Endothelial cell of hepatic sinusoid (primary cell): ENCODE measurements around the gene NEO1.

Experiments used
- in situ Hi-C: cut with HindIII; loops from 2 replicates; pipeline ENCODE4 v1.10.0; 2017; ENCODE audit warnings: low sequenced_read_pairs

The NEO1 gene

DNA sequence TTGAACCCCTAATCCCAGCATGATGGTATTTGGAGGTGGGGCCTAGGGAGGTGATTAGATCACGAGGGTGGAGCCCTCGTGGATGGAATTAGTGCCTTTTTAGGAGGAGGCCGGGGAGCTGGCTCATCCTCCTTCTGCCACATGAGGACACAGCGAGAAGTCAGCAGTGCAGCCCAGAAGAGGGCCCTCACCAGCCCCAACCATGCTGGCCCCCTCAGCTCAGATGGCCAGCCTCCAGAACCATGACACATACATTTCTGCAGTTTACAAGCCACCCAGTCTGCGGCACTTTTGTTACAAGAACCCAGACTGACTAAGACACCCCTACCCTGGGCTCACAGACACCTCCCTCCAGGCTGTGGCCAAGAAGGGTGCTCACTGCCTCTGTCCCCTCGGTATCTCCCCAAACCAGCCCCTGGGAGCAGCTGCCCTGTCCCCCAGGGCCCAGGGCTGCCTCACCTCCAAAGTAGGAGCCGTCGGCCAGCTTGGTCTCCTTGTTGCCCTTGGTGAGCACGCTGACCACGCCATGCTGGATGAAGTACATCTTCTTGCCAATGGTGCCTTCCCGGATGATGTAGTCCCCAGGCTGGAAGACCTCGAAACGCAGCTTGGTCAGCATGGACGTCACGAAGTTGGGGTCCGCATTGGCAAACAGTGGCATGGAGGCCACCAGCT, 272.4 kb downstream of the NEO1 start:
- in situ Hi-C loops = no loop called here

DNA sequence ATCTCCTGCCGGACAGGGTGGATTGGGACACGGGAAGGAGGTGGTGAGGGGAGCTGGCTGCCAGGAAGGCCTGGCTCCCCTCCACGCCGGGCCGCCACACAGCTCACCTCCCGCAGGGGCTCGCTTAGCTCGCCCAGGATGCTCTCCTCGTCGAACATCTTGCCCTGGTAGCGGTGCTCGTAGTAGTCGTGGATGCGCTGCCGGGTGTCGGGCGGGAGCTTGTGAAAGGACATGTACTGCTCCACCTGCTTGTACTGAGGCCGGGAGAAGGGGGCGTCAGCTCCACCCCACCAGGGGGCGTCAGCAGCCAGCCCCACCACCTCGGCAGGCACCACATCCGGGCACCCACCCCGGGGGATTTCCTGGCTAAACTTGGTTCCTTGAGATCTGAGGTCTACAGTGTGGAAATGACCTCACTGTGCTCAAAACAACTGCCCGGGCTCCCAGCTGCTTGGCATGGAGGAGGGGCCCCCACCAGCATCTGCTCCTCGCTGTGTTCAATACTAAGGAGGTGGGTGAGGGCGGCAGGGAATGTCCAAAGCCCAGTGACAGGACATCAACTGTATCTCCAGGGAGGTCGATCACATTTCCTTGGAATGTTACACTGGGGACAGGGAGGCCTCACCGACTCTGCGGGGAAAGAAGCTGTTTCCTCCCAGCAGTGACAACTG, 273.1 kb downstream of the NEO1 start:
- in situ Hi-C loops = no loop called here

DNA sequence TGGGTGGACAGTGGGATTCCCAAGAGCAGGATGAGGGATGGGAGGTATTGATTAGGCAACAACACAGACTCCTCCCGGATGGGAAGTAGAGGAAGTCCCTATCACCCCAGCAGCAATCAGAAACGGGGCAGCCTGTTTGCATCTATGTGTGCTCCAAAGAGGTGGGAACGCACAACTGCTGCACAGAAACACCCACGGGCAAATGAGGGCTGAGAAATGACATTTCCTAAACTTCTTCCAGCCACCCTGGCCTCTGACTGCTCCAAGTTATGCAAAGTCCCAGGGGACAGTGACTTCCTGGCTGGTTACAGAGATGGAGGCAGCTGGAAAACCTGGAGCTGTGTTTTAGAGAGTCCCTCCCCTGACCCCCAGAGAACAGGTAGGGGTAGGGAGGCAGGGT, 273.9 kb downstream of the NEO1 start:
- in situ Hi-C loops = no loop called here

DNA sequence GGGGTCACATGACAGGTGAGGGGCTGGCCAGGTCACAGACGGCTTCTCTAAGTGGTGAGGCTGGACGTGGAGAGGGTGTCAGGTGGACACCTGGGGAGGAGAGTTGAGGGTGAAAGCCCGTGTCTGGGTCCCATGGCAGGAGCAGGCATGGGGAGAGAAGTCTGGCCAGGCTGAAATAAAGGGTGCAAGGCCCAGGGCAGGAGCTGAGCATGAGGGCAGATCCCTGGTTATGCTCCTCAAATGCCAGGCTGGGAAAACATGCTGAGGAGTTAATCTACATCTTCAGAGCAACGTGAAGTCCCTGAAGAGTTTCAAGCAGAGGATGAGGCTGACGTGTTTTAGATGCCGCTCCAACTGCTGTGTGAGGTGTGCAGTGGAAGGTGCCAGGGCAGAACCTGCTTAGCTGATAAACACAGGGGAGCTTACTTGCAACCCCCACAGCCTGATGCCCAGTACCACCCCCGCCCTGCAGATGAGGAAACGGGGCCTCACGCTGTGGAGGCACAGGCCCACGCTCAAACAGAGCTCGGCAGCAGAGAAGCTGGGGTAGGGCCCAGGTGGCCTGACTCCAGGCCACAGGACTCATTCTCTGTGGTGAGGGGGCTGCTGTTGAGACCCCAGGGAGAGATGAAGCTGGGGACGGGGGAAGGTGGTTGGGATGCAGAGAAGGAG, 276.0 kb downstream of the NEO1 start:
- in situ Hi-C loops = no loop called here

DNA sequence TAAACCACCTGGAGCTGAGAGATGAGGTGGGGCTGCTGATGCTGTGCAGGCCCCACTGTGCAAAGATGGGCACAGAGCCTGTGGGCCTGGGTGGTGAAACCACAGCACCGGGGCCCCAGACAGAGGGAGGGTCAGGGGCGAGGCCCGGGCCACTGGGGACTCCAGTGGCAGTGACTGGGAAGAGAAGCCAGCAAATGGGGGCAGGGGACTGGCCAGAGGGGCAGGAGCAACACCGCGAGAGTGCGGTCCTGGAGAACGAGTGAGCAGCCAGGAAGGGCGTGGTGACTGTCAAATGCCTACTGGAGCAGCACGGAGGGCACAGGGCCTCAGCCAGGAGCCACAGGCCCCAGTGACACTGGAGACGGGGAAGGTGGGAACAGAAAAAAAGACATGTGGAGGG, 276.7 kb downstream of the NEO1 start:
- in situ Hi-C loops = no loop called here

DNA sequence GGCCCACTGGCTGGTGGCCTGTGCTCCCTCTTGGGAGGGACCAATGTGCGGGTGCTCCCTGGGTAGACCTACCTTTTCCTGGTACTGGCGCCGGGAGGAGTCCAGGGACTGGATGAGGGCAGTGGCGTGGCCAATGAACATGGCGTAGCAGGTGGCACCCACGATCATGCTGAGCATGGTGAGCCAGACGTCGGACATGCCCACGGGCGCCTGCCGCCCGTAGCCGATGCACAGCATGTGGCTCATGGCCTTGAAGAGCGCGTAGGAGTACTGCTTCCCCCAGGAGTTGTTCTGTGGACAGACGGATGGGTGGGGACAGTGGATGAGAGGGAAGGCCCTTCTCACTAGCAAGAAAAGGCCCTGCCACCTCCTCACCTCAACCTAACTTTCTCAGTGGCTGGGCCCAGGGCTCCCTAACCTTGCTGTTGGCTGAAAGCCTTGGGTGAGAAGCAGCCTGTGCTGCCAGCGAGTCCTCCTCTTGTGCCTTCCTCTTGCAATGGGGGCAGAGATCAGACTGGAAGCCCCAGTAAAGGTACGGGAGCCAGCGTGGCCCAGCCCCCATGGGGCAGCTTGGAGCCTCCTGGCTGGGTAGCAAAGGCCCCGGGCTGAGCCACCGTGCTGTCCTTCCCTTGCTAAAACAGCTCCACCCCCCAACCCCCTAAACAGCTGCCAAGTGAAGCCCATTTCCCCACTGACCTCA, 277.4 kb downstream of the NEO1 start:
- in situ Hi-C loops = no loop called here

DNA sequence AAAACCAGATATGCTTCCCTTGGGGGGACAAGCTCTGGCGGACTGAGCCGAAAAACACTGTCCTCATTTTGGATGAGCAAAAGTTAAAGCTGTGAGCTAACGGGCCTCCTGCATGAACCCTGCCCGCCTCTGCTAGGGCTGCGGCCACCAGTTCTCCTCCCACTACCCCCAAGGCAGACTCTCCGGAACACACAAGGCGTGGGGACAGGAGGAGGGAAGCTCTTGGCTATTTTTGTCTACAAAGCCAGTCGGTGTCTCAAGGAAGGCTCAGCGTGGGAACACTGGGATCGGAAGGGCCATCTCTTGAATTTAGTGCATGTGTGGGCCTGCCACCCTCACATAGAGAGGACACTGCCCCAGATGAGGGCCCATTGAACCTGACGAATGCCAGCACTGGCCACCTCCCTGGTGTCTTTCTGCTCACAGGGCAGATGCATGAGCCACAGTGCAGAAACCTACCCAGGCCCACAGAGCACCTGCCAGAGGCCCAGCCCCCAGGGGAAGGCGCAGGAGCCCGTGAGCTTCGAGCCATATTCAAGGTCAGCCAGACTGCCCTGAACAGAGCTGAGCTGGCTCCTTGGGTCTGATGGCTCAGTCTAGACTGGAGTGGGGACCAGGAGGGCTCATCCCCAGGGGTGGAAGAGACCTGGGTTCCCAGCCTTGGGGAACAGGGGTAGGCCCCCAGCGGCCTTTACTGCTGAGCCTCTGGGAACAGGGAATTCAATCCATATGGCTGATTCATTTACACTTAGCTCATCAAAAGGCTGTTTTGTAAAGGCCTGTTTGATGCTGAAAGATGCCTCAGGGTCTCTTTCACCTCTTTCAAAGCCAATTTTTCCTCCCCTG, 278.2 kb downstream of the NEO1 start:
- in situ Hi-C loops = no loop called here

DNA sequence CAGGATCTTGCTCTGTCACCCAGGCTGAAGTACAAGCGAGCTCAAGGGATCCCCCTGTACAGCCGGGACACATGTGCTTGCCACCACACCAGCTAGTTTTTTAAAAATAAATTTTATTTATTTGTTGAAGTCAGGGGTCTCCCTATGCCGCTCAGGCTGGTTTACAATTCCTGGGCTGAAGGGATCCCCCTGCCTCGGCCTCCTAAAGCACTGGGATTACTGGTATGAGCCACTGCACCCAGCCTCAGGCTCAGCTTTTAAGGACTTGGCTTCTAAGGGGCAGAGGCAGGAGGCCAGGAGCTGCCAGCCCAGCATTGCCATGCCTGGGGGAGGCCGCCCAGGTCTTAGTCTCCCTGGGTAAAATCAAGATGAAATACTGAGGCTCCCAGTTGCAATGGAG, 279.2 kb downstream of the NEO1 start:
- in situ Hi-C loops = no loop called here

DNA sequence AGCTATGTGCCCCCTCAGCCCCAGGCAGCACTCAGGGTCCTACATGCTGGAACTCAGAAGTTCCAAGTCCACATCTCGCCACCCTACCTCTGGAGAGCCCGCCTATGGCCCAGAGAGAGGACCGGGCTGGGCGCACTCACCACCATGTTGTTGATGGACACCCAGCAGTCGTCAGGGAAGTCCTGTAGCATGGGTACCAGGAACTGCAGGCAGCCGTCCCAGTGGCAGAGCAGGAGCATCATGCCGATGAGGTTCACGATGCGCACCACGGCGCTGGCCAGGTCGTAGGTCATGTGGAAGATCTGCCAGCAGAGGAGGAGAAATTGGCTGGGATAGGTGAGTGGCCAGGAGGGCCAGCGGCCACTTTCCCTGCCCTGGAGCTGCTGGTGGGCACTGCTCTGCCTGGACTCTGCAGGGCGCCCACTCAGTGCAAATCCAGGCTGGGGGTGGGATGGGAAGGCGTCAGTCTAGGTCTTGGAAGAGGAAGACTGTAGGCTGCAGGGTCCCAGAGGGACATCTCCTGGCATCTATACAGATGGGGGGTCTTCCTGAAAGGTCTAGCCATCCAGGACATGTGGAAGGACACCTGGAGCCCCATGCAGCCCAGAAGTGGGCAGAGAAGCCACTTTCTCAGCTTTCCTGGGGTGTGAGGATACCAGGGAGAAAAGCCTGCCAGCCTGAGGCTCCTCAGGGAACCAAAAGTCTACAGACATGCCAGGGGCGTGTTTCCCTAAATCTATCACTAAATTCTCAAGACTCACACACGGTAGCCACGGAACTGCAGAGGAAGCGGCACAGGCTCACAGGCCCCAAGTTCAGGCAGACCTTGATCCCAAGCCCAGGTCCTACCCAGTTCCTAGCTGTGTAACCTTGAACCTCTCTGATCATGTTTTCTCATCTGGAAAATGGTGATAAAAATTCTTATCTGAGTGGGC, 280.0 kb downstream of the NEO1 start:
- in situ Hi-C loops = no loop called here

DNA sequence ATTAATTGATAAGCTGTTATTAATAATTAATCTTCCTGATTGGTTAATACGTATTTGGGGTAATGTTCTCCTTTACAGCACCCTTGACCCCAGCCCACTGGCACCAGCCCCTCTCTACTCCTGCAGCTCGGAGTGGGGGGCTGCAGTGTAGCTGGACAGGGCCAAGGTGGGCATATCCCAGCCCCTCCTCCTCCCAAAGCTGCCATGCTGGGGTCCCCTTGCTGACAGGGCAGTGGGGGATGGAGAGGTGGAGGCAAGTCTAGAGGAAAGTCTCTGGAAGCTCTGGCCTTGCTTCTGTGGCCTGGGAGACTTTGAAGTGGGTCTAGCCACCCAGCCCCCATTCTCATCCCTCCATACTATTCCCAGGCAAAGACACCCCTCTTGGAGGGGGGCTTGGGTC, 280.7 kb downstream of the NEO1 start:
- in situ Hi-C loops = no loop called here

DNA sequence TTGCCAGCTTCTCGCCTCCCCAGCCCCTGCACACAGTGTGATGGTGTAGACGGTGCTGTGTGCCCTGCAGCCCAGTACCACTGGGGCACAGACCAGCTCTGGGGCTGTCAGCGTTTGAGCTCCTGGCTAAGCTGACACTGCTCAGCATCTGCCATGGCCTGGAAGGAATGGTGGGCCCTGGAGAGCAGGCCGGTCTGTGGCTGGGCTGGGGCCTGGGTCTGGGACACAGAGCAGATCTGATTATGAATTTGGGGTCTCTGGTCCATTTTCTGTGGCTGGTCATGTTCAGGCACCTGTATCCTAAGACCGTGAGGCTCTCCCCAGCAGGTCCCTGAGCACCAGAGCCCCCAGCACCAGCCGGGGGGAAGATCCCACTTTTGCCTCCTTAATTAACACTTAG, 281.8 kb downstream of the NEO1 start:
- in situ Hi-C loops = no loop called here

DNA sequence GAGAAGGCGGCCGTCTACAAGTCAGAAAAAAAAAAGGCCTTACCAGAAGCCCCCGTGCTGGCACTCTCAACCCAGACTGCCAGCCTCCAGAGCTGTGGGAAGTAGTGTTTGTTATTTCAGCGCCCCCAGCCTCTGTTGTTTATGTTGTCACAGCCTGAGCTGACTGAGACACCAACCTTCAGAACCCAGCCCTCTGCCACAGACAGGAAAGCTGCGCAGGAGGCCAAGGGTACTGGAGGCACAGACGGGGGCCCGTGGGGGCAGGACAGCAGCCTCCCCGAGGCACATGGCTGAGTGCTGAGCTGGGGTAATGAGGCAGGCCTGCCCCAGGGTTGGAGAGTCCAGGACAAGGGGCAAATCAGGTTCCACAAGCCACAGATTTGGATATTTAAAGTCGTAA, 282.8 kb downstream of the NEO1 start:
- in situ Hi-C loops = no loop called here

DNA sequence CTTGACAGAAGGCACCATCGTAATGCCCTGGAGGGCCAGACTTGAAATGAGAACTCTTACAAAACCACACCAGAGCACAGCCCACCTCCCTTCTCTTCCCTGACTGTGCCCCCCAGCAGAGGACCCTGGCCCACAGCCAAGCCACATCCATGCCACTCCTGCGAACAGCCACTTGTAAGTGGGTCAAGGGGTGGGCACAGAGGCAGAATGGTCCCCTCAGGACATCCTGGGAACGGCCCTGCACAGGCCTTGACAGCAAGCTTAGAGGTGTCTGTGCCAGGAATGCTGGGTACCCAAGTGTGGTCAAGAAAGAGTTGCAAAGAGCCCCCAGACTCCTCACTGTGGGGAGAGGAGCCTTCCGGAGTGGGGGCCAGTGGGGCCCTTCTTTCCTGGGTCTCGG, 283.2 kb downstream of the NEO1 start:
- in situ Hi-C loops = no loop called here

DNA sequence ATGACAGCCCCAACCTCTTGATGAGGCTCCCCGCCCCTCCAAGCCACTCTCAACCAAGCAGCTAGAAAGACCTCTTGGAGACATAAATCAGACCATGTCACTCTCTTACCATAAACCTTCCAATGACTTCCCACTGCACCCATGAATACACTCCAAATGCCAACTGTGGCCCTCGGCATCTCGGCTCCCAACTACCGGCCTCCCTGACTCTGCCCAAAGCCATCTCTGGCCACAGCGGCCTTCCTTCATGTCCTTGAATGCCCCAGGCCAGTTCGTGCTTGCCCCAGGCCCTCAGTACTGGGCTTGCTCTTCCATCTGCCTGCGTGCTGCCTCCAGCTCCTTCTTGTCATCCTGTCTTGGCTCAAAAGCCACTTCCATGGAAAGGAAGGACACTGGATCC, 284.5 kb downstream of the NEO1 start:
- in situ Hi-C loops = no loop called here

DNA sequence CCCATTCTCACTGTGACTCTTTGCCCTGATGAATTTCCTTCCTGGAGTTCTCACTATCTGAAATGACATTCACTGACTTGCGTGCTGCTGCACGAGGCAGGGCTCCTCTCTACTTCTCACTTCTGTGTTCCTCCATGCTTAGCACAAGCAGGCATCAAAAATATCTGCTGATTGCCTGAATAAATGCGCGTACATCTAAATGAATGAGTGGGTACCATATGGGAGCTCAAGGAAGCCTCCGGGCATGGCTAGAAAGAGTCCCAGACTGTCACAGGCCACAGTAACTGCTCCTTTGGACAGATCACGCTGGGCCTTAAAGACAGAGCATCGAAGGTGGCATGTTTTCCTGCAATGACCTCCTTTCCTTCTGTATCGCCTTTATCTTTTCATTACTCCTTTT, 284.9 kb downstream of the NEO1 start:
- in situ Hi-C loops = no loop called here

DNA sequence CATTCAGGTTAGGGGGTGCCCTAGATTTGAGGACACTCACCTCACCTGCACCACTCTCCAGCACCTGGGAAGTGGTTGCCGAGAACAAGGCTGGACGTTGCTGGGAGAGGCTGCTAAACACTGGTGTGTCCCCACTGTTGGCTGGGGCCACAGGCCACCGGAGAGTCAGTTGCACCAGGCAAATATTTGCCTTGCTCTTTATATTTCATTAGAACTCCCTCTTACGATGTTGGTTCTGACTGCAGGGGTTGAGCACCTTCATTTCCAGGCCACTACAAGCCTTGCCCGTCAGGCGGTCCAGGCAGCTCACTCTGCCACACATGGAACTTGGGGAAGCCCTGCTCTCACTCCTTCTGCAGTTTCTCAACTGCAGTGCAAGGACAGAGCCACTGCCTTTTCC, 285.8 kb downstream of the NEO1 start:
- in situ Hi-C loops = no loop called here

DNA sequence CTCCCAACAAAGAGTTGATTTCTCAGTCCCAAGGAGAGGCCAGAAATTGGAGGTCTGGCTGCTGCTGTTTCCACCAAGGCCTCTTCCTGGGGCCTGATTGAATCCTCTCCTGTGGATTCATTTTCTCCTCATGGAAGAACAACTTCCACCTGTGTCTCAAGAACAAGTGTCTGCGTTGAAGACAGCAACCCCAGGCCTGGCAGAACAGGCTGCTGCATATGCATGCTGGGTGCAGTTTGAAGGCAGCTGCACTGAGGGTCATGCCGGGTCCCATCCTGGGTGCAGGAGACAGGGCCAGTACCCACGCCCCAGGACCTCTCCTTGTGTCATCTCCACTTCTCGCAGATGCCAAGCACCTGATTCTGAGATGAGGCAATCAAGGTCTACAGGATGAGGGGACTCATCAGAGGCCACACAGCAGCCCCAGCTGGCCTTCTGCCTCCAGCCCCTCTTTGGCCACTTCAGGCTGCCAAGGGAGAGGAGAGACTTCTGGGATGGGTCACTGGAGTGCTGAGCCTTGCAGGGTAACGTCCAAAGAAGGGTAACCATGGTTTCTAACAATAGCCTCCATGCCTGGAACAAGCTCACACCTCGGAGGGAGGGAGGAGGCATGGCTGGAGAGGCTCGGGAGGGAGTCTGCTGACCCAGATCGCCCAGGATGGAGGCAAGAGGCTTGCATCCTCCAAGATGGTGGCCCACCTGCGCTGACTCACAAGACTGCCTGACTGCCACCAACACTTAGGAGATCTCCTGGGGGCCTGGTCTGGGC, 286.5 kb downstream of the NEO1 start:
- in situ Hi-C loops = no loop called here

DNA sequence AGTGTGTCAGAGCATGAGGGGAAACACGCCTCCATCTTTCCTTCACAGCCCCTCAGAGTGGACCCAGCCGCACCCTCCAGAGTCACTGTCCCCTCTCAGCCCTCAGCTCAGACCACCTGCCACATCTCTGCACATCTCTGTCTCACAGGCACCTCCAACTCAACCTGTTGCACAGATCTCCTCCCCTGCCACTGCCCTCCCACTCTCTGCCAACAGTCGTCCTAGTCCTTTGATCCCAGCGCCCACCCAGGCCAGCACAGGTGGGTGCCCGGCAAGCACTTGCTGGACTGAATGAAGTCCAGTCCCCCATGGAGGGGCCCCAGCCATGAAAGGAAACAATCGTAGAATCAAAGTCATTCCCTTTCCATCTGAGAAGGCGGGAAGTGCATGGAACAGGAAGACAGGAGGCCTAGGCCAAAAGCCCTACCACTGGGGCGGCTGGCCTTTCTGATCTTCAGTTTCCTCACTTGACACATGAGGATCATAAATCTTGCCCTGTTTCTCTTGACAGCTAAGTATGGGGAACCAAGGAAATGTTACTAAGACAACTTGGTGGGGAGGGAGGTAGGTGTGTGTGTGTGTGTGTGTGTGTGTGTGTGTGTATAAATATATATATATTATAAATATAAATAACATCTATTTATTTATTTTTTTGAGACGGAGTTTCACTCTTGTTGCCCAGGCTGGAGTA, 288.4 kb downstream of the NEO1 start:
- in situ Hi-C loops = no loop called here
